ENCODE measurements around the gene SCFD2.

Gene SCFD2

DNA sequence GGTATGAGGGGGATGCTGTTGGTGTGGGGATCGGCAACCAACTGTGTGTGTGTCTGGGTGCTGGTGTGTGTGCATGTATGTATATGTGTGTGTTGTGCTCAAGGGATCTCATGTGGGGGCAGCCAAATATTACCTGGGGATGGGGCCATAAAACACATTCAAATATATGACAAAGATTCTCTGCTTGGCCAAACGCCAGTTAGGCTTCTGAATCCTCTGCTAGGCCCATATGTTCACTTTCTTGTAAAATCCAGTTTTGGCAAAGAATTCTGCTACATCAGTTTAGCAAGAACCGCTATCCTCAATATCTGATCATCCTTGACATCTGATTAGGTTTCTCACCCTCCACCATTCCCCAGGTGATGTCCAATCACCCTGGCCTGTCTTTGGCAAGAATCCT, 397.2 kb downstream of the SCFD2 start:
- Mint-ChIP-seq H3K4me3 (no peak overlapping the region), H3K27me3 (no peaks in the 10 kb centered on the region), H3K36me3 (peaks cover 47% of the 10 kb centered on the region), H3K4me1 (no peaks in the 10 kb centered on the region), H3K27ac (no peak overlapping the region), H3K9me3 (peaks cover 3% of the 10 kb centered on the region)
- ATAC-seq: no peak

DNA sequence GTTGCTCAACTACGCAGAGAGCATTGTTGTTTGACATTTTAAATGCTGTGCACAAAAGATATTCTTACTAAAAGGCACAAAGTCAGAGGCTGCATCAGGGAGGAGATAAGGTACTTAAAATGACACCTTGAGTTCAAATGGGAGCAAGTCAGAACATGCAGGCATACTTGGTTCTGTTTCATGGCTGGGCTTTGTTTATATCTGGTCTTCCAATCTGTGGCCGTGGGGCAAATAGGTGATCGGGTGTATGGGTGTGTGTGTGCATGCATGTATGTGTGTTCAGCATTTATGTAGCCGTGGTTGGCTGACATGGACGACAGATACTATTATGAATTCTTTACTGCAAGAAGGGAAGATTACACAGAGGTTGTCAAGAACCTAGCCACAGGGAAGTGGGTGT, 397.6 kb downstream of the SCFD2 start:
- no peak overlapping the region for H3K4me3 Mint-ChIP-seq
- no peaks in the 10 kb centered on the region for H3K4me1 Mint-ChIP-seq
- peaks cover 3% of the 10 kb centered on the region for H3K9me3 Mint-ChIP-seq
- H3K27ac Mint-ChIP-seq: no peak overlapping the region
- no peaks in the 10 kb centered on the region for H3K27me3 Mint-ChIP-seq
- H3K36me3 Mint-ChIP-seq: peaks cover 47% of the 10 kb centered on the region
- ATAC-seq: no peak

DNA sequence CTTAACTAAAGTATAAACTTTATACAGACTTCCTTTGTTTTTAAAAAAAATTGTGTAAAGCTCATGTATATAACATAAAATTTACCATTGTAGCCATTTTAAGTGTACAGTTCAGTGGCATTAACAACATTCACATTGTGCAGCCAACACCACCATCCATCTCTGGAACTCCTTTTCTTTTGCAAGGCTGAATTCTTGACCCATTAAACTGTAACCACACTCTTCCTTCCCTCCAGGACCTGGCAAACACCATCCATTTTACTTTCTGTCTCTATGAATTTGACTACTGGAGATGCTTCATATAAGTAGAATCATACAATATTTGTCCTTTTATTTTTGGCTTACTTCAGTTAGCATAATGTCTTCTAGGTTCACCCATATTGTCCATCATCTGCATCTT, 399.1 kb downstream of the SCFD2 start:
- Mint-ChIP-seq H3K36me3 (peaks cover 34% of the 10 kb centered on the region), H3K9me3 (peaks cover 3% of the 10 kb centered on the region), H3K27me3 (no peaks in the 10 kb centered on the region), H3K4me3 (no peak overlapping the region), H3K4me1 (no peaks in the 10 kb centered on the region), H3K27ac (no peak overlapping the region)
- ATAC-seq: no peak

DNA sequence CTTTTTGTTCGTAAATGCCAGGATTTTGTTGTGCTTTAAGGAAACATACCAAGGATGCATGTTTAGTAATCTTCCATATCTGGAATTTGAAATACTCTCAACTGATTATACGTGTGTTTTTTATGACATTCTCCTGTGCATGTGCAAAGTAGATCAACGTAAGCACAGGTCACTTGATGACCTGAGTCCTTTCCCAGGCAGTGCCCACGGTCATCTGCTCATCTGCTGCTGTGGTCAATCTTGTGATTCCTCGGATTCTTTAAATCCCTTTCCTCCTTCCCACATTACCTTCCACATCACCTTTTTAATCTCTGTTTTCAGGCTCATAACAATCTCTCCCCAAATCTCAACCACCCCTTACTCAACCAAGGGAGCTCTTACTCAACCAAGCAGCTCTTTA, 399.7 kb downstream of the SCFD2 start:
- no peaks in the 10 kb centered on the region for H3K4me1 Mint-ChIP-seq
- H3K9me3 Mint-ChIP-seq: peaks cover 1% of the 10 kb centered on the region
- no peaks in the 10 kb centered on the region for H3K27me3 Mint-ChIP-seq
- H3K27ac Mint-ChIP-seq: no peak overlapping the region
- H3K4me3 Mint-ChIP-seq: no peak overlapping the region
- peaks cover 29% of the 10 kb centered on the region for H3K36me3 Mint-ChIP-seq
- no peak for ATAC-seq

DNA sequence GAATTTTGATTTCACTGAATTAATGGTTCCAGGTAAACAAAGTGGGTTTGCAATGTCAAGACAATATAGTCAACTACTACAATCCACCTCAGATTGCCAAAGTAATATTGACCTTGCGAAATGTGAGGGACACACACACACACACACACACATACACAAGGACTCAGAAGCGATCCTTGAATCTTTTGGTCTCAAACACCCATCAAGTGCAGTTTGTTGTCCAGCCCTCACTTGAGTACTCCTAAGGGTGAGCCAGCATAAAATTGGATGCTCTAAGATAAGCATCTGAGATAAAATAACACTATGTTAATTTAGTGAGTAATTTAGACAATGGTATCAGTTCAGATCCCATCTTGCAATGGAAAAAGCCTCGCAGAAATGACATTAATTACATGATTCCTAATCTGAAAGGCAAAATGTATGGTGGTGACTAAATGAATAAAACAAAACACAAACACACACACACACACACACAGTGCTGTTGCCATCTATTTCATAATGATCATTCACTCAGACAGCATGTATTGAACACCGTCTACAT, 401.2 kb downstream of the SCFD2 start:
- Mint-ChIP-seq H3K36me3 (peaks cover 25% of the 10 kb centered on the region), H3K9me3 (no peaks in the 10 kb centered on the region), H3K27ac (no peak overlapping the region), H3K4me3 (no peak overlapping the region), H3K4me1 (no peaks in the 10 kb centered on the region), H3K27me3 (no peaks in the 10 kb centered on the region)
- ATAC-seq: no peak

DNA sequence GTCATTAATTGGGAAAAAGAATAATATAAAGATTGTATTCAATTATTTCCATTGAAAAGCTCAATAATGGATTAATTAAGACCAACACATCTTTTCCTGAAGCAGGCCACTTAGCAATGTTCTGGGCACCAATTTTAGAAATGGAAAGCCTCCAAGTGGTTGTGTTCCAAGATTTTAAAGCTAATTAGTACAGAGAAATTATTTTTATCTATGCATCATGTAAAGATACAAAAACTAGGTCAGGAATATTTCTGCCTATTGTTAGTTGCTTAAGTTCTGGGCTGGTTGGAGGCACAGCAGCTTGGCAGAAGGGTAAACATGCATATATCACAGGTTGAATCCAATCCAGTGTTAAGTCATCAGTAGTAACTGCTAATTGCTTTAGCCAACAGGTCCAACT, 401.9 kb downstream of the SCFD2 start:
- H3K4me1 Mint-ChIP-seq: no peaks in the 10 kb centered on the region
- no peak overlapping the region for H3K4me3 Mint-ChIP-seq
- no peaks in the 10 kb centered on the region for H3K27me3 Mint-ChIP-seq
- H3K9me3 Mint-ChIP-seq: no peaks in the 10 kb centered on the region
- H3K27ac Mint-ChIP-seq: no peak overlapping the region
- H3K36me3 Mint-ChIP-seq: peaks cover 18% of the 10 kb centered on the region
- no peak for ATAC-seq

DNA sequence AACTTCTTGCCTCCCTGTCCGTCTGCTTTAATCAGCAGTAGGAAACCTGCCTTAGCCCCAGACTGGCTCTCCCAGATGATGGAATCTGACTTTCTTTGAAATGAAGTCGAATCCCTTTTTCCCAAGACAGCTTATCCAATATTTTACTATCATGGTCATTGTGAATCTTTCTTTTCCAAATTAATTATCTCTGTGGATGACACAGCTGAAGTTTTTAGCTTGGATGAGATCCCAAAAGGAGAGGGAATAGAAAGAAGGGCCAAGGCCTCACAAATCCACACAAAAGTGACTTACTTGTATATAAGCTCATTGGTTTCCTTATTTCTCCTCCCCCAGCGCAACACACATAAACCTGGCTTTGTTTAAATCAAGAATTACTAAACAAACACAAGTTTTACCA, 403.1 kb downstream of the SCFD2 start:
- H3K4me3 Mint-ChIP-seq: no peak overlapping the region
- H3K4me1 Mint-ChIP-seq: no peaks in the 10 kb centered on the region
- ATAC-seq: no peak
- no peaks in the 10 kb centered on the region for H3K9me3 Mint-ChIP-seq
- H3K36me3 Mint-ChIP-seq: peaks cover 18% of the 10 kb centered on the region
- no peak overlapping the region for H3K27ac Mint-ChIP-seq
- H3K27me3 Mint-ChIP-seq: no peaks in the 10 kb centered on the region

DNA sequence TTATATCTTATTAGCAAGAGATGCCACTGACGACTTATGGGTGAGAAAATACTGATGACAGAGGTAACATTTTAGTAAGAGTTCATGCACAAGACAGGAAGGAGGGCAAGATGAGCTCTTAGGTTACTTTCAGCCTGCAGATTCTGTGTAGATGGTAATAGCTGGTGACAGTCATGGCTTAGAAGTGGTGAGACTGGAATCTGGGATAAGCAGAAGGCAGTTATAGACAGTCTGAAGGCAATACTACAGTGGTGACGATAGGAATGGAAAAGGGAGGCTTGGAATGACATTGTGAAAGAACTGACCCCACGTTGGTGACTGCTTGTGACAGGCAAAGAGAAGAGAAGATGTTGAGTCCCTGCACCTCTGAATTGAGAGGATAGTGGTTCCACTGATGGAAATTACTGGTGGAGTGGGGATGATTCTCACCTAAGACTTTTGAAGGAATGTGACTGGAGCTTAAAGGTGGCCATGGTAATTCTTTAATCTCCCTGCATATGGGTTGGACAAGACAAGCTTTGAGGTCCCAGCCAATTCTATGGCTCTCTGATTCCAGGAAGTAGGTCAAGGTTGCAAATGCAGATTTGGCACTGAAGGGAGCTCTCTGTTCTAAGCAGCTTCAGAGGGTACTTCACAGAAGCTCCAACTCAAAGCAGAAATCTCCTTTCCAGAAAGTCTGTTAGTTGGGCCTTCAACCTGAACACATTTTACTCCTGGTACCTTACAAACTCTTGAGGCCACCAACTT, 404.0 kb downstream of the SCFD2 start:
- Mint-ChIP-seq H3K4me1 (no peaks in the 10 kb centered on the region), H3K9me3 (no peaks in the 10 kb centered on the region), H3K4me3 (no peak overlapping the region), H3K27me3 (no peaks in the 10 kb centered on the region), H3K36me3 (peaks cover 14% of the 10 kb centered on the region), H3K27ac (no peak overlapping the region)
- ATAC-seq: no peak

DNA sequence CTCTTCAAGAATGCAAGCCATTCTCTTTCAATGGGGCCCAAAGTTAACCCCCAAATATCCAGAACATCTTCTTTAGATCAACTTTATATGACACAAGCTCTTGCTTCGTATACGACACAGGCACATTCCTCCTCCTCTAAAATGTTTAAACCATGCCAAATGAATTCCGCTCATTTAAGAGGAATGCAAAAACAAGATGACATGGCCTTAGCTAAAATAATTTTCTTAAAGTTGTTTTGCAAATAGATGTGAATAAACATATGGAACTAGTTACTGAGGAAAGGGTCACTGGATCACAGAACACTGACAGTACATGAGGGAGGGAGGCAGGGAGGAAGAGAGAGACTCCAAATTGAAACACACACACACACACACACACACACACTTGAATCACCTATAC, 406.3 kb downstream of the SCFD2 start:
- Mint-ChIP-seq H3K9me3 (no peaks in the 10 kb centered on the region), H3K4me1 (no peaks in the 10 kb centered on the region), H3K36me3 (peaks cover 11% of the 10 kb centered on the region), H3K4me3 (no peak overlapping the region), H3K27me3 (no peaks in the 10 kb centered on the region), H3K27ac (no peak overlapping the region)
- no peak for ATAC-seq

DNA sequence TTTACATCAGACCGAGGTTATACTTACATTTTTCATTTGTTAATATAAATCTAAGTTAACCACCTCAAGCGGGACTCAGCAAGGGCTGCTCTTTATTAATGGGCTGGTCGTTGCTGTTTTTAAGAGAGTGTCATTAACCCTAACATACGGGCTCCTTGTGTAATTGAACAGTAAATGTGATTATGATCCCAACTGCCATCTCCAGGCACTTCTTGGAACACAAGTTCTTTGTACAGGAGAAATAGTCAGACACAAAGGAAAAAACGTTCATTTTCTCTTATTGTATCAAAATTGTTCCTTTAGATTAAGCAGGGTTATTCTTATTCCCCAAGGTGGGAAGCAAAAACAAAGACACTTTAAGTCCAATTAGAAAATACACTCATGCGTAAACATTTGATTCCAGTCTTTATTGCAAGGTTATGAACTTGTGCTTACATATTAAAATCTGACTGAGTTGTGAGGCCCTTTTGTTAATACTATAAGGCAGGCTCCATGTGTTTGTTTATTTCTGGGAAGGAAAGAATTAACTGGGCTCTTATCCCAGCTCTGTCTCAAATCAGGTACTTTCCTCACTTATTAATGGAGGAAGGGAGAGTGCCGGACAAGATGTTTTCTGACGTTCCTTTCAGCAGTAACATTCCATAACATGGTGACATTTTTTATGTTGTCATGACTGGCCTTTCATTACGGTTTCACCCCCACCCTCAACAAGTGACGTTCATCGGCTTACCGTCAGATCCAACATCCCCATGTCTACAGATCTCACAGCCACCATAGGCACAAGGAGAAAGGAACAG, 407.8 kb downstream of the SCFD2 start:
- no peaks in the 10 kb centered on the region for H3K27me3 Mint-ChIP-seq
- H3K4me3 Mint-ChIP-seq: no peak overlapping the region
- no peaks in the 10 kb centered on the region for H3K9me3 Mint-ChIP-seq
- peaks cover 11% of the 10 kb centered on the region for H3K36me3 Mint-ChIP-seq
- H3K27ac Mint-ChIP-seq: no peak overlapping the region
- H3K4me1 Mint-ChIP-seq: no peaks in the 10 kb centered on the region
- no peak for ATAC-seq

DNA sequence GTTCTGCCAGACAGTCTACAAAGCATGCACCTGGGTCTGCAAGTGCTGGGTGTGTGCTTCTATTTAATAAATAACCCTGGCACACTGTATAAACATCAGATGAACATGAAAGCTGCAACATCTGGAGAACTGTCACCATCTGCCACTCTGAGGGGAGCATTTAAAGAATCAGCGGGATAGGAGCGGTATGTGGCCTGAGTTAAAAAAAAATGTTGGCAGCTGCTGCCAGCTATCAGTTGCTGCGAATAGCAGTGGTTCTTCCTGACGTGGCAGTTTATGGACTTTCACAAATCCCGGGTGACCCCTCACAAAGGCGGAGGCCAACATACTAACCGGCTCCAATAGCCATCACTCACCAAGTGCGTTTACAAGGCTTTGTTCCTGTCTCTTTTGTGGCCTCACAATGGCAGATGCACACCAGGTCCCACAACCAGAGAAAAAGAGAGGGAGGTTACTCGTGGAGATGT, 408.6 kb downstream of the SCFD2 start:
- Mint-ChIP-seq H3K27ac (no peak overlapping the region), H3K27me3 (no peaks in the 10 kb centered on the region), H3K4me1 (no peaks in the 10 kb centered on the region), H3K36me3 (peaks cover 11% of the 10 kb centered on the region), H3K9me3 (no peaks in the 10 kb centered on the region), H3K4me3 (no peak overlapping the region)
- no peak for ATAC-seq

DNA sequence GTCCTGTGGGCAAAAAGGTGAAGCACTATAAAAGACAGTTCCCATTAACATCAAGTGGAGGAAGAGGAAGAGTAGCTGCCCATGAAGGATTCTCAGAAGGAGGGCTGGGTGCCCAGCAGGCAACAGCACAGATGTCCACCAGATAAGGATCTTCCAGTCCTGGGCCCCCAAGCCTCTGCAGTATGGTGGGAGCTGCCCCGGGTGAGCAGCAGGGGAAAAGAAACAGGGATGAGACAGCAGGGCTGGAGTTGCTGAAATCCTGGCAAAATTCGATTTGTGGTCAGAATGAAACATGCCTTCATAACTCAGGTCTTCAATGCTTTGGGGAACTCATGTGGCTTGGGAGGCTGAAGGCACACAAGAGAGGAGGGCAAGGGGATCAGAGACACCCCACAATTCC, 409.2 kb downstream of the SCFD2 start:
- no peaks in the 10 kb centered on the region for H3K27me3 Mint-ChIP-seq
- no peaks in the 10 kb centered on the region for H3K4me1 Mint-ChIP-seq
- peaks cover 11% of the 10 kb centered on the region for H3K36me3 Mint-ChIP-seq
- ATAC-seq: no peak
- H3K27ac Mint-ChIP-seq: no peak overlapping the region
- no peak overlapping the region for H3K4me3 Mint-ChIP-seq
- H3K9me3 Mint-ChIP-seq: no peaks in the 10 kb centered on the region

DNA sequence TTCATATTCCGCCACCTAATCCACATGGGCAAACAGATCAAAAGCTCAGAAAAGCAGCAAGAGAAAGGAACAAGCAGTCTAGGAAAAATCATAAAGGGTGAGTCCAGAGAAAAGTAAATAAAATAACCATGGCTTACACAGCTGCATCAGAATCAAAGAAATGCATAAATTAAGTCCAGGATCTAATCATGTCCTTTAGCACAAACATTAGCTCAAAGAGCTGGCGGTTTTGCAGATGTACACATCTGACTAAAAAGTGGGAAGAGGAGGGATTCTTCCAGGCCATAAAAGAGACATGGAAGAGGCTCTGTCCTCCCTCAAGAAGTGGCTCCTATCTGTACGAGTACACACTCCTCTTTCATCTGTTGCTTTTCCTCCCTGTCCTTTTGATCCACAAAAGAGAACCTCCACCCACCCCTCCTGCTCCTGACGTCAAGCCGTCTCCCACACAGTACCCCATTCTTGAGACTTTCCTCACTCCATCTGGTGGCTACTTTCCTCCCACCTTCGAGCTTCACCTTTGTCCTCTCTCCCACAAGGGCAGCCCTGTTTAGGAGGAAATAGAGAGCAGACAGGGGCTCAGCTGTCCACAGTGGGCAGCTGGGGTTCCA, 411.2 kb downstream of the SCFD2 start:
- Mint-ChIP-seq H3K9me3 (no peaks in the 10 kb centered on the region), H3K4me3 (no peak overlapping the region), H3K4me1 (no peaks in the 10 kb centered on the region), H3K27me3 (no peaks in the 10 kb centered on the region), H3K36me3 (peaks cover 26% of the 10 kb centered on the region), H3K27ac (no peak overlapping the region)
- ATAC-seq: no peak

DNA sequence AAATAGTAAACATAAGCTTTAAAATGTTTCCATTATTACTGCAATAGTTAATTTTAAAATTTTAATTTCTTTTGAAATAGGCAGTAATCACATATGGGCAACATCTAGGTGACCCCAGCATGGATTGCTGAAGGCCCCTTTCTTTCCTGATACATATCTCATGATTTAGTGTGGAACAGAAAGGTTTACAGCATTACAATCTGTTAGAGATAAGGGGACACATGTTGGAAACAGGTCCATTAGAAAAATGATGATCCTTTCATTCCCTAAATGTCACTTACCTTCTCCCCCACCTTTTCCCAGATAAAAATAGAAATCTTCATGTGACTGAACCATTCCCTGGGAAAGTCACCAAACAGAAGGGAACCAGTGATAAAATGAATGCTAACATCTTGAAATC, 413.3 kb downstream of the SCFD2 start:
- H3K36me3 Mint-ChIP-seq: peaks cover 31% of the 10 kb centered on the region
- H3K4me3 Mint-ChIP-seq: no peak overlapping the region
- ATAC-seq: no peak
- no peak overlapping the region for H3K27ac Mint-ChIP-seq
- H3K9me3 Mint-ChIP-seq: no peaks in the 10 kb centered on the region
- no peaks in the 10 kb centered on the region for H3K4me1 Mint-ChIP-seq
- H3K27me3 Mint-ChIP-seq: no peaks in the 10 kb centered on the region

DNA sequence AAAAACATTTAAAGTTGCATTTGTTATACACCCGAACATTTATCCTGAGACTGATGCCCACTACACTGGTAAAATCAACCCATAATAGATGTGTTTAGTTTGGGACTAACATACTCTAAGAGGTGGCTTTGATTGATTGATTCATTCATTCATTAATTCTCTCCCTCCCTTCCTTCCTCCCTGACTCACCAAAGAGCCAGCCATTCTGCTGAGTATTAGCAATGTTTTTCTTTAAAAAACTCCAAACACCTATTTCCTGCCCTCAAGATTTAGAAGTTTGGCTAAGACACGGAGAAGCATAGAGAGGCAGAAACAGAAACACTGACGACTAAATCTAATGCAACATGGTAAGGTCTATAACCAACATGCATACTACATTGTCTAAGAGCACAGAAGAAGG, 414.8 kb downstream of the SCFD2 start:
- no peak for ATAC-seq
- Mint-ChIP-seq H3K36me3 (peaks cover 25% of the 10 kb centered on the region), H3K4me1 (no peaks in the 10 kb centered on the region), H3K27ac (no peak overlapping the region), H3K27me3 (no peaks in the 10 kb centered on the region), H3K4me3 (no peak overlapping the region), H3K9me3 (no peaks in the 10 kb centered on the region)
